NCI-H2196 treated with DMSO at 0.1 percent for 48 hours (cell line): ENCODE measurements around the gene ST6GALNAC5.
"Not testable (repeated sequence)": the region's sequence is repeated elsewhere in the genome, so short reads cannot be mapped to it uniquely, and the experiment has no call there.

Source experiments
- DNase-seq: peaks from one replicate; lab custom pipeline; 2025; ENCODE audit not compliant: unreplicated experiment; lab: John Stamatoyannopoulos, UW

The ST6GALNAC5 gene

DNA sequence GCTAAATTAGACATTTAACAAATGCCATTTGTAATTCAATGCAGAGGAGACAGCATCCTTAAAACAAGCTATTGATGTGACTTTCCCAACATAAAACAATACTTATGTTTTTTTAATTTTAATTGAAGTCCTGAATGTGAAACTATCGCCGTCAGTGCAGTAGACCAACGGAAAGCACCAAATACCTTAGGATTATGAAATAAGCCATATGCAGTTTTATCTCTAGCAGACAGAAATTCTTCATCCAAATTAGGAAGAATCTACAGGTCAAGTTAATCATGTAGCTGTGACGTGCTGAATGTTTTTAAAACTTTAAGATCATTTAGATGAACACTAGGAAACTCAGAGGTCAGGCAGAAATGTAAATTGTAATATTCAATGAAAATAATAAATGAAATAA is 714 bp upstream of the ST6GALNAC5 start:
- no peak for DNase-seq

DNA sequence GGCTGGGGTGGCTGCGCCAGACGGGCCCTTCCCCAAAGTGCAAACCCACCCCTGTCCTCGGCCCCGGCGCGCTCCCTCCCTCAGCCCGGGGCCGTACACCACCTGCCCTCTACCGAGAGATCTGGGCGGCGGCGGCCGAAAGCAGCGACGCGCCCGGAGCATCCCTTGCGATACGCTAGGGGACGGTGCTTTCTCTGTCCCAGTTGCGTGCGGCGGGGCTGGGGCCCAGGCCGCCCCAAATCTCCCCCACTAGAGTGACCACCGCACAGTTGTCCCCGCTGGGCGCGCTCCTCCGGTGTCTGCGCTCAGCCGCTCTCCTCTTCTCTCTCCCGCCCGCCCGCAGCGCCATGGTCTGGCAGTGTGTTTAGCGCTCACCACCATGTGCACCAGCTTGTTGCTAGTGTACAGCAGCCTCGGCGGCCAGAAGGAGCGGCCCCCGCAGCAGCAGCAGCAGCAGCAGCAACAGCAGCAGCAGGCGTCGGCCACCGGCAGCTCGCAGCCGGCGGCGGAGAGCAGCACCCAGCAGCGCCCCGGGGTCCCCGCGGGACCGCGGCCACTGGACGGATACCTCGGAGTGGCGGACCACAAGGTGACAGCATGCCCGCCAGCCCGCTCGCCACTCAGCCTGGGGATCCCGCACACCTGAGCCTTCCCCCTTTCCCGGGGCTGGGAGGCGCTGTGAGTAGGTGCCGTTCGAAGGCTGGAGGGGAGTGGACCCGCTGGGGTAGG is 1.0 kb downstream of the ST6GALNAC5 start:
- DNase-seq, result no peak

DNA sequence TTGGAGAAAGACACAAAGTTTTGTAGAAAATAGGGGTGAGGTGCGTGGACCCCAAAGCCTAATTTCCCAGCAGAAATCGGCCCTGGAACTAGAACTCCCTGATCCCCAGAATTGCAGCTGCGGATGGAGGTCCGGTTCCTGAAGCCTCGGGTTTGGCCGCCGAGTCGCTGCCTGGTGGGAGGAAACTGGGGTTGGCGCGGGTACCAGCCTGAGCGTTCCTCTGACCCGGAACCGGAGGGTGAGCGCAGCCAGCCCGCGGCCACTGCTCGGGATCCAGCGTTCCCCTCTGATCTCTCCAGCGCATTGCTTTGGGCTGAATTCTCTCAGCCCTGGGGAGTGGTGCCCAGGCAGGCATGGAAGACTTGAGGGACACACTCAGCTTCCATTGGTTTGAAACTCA is 1.6 kb downstream of the ST6GALNAC5 start:
- no peak for DNase-seq

DNA sequence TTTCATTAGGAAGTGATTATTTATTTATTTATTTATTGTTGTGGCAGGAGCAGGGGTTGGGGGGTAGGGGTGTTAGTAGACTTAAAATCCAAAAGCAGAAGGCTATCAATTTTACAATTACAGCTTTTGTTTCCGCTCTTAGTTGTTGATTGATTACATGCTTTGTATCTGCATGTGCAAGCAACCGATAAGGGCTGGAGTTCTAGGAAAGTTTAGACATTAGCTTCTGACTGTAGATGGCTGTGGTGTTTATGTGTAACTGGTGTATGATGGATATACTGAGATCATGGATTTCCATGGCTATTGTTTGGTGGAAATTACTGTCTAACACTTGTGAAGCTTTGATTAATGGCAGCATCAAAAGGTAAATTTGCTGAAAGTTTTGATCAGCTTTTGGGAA is 2.8 kb downstream of the ST6GALNAC5 start:
- DNase-seq, result no peak

DNA sequence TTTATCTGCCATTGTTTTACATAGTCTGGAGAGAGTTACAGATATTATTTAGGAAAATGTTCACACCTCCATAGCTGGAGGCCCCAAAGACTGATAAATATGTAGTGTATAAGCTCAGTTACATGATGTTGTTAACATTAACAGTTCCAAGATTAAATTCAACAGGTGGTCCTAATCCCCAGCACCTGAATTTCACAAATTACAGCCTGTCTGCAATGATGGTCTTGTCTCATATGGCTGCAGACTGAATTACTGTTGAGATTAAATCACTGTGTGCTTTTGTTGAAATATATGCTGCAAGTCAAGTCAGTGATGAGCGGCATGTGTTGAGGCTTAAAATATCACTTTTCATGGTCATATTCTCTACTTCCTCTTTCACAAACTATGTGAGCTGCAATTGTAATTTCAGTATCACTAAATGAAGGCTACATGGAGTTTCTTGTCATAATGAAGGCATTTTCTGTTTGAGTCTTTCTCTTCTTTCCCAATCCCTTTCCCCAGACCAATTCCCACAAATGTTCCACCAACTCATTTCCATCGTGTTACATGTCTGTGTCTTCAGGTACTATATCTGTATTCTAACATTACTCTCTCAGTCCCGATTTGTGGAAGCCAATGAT is 4.2 kb downstream of the ST6GALNAC5 start:
- no peak for DNase-seq

DNA sequence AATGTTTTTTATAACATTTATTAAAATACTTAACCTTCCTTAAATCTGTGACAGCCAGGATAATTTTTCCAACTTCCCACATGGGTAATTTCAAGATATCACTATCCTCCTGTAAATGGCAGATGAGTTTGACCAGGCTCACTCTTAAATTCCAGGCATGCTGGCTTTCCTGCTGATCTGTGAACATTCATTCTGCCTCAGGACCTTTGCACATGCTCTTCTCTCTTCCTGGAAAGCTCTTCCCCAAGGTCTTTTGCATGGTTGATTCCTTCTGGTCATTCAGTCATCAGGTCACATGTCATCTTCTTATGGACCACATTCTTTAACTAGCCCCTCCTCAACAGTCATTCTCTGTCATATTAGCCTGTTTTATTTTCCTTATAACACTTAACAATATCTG is 5.7 kb downstream of the ST6GALNAC5 start:
- DNase-seq, result no peak

DNA sequence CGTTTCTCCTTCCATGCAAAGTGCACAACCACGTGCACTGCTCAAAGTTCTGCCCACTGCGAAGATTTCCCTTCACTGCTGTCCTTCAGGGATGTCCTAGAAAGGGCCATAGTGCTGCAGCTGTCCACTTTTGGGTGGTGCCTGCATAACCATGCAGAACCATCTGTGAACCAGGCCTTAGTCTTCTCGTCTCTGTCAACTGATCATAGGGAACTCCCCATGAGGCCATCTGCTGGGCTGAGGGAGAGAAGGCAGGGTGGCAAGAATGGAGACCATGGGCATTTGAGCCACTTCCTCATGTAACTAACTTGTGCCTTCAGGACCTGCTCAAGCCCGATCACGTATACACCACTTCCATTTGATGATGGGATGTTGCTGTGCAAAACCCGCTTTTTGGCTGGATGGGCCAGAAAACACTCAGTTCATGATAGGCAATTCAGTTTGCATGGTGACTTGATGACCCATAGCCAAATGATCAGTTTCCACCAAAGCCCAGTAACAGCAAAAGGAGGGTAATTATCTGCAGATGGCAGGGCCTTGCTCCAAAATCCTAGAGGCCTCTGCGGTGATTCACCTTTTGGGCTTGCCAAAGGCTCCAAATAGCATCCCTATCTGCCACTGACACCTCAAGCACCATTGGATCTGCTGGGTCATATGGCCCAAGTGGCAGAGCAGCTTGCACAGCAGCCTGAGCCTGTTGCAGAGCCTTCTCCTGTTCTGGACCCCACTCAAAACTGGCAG is 9.5 kb downstream of the ST6GALNAC5 start:
- DNase-seq, result no peak

DNA sequence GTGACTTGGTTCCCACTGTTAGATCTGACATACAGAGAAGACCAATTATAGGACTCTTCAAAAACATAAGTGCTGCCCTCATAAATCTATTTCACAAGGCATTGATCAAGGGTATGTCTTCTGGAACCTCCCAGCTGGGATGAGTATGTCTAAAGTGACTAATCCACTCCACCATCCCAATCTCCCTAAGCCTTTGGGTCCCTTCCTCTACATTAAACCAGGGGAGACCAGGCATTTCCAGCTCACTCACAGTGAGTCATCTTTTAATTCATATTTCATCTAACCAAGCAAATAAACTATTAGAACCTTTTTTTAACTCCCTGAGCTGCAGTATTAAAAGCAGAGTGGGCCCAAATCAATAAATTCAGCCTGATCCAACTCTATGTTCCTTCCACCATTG is 11.7 kb downstream of the ST6GALNAC5 start:
- not testable (repeated sequence) for DNase-seq

DNA sequence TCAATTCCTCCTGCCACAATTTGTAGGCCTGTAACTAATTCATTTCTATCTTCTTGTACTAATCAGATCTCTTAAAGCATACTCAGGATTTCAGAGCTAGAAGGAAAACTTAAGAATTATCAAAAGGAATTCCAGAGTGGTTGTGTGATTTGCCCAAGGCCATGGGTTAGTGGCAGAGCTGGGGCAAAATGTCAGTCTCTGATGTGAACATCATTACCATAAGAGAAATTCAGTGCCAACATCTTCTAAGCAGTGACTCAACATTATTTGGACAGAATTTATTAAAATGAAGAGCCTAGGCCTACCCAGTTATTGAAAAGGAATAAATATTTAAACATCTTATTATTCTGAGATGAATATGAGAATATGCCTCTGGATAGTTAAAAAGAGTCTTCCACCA is 14.5 kb downstream of the ST6GALNAC5 start:
- no peak for DNase-seq

DNA sequence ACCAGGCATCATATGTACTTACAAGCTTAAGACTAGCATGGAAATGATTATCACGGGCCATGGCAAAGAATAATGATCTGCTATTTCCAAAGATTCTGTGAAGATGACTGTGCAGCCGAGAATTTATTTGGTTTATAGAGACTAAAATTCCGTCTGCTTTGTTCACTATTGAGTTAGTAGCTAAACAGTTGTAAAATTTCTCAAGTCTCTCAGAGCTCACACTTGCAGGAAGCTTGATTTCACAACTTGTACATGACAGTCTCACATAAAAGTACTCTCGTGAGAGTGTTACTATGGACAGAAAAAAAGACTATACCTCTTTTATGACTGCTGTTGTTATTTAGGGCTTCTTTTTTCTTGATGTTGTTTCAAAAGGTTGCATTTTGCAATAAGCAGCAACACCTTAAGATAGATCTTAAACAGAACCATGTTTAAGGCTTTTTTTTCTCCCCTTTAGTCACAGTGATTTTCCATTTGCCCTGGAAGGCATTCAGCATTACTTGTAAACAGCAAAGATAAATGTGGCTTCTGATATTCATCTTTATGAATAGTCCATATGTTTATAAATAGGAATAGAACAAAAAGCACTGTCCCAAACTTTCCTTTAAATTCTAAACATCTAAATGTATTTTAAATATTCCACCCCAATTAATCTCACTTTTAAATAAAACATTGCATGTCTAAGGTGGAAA is 24.8 kb downstream of the ST6GALNAC5 start:
- no peak for DNase-seq

DNA sequence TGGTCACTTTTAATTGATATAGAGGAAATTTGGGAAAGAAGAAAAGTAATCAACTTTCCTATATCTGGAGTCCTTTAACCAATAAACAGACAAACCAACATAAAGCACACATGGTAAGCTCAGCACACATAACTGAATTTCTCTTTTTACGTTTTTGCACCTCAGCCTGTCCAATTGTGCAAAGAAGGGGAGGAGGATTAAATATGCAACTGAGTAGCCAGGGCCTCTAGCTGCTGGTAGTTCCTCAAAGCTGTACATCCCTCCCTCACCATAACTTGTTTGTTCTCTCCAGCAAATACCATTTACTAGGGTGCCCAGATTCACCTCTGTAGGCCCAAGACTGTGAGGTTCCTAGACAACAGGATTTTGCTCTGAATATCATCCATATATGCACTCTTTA is 25.4 kb downstream of the ST6GALNAC5 start:
- DNase-seq, result no peak

DNA sequence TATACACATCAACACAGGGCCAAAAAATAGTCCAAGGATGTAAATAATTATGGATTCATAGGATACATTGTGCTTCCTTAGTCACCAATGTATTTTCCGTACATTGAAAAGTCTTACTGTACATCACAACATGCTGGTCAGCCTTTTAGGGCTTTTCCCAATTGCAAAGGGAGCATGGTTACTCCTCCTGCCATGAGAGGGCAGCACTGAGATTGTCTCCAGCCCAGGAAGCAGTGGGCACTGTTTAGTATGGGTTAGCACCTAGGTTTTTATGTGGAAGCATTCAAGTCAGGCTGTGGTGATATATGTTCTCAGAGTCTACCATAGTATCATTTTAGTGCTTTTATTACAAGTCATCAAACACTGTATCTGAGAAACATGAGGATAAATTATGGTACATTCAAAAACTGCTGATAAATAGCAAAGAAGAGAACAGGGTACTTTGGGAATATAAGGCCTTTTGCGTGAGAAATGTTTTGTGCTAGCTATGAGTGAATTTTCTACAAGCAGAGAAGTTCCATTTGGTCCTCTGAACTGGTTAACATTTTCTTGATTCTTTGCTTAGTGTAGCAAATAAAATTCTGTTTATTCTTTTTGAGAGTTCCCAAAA is 34.0 kb downstream of the ST6GALNAC5 start:
- DNase-seq, result no peak

DNA sequence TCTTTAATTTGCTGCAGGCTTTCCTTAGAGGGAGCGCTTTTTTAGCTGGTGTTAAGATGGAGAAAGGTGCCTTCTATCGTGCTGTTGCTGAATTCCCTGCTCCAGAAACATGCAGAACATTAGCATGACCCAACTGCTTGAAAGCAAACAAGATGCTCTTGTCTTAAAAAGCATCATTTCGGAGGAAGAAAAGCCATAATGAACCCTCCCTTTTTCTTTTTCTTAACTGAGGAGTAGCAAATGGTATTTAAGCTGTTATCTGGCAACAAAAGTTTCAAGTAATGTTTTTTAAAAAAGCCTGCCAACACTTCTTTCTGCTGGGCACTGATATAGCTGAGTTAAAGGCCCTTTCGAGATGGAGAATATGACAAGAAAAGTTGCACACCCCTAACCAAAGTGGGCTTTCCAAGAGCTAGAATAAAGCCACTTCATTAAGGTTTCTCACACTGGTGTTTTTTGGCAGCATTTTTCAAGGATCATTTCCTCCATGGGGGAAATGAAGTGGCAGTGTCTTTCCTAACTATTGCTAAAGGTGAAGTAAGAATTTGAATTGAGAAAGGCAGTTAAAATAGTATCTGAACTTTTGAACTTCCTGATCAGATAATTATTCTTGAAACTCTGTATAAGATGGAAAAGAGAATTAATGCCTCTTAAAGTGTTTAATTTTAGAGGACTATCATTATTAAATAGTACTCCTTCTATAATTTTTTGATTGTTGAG is 38.8 kb downstream of the ST6GALNAC5 start:
- no peak for DNase-seq

DNA sequence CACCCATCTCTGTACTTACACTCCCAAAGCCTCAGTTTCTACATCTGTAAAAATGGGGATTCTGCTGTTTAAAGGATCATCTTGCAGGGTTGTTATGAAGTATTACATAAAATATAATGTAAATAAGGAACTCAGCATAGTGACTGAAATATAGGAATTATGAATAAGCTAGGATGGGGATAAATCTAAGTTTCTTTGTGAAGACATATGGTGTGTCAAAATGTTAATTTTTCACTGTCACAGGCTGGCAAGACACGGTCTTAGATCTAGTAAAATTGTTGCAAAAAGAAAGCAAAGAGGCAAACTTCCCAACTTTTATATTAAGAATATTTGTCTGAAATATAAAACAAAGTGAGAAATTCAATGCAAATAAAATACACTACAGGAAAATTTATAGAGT is 42.0 kb downstream of the ST6GALNAC5 start:
- DNase-seq, result no peak

DNA sequence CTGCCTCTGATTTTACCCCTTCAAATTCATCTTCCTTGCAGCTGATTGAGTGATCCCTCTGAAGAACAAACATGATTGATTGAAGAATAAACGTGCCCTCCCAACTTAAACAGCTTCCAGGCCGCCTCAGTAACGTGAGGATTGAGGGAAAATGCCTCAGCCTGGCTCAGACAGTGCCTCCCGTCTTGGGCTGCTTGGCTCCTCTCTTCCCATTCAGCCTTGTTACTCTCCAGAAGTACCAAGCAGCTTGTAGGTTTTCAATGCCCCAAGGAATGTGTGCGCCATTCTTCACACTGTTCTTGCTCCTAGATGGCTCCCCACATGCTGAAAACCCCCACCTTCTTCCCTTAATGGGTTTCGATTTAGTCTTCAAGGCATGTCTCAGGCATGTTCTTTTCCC is 51.8 kb downstream of the ST6GALNAC5 start:
- no peak for DNase-seq

DNA sequence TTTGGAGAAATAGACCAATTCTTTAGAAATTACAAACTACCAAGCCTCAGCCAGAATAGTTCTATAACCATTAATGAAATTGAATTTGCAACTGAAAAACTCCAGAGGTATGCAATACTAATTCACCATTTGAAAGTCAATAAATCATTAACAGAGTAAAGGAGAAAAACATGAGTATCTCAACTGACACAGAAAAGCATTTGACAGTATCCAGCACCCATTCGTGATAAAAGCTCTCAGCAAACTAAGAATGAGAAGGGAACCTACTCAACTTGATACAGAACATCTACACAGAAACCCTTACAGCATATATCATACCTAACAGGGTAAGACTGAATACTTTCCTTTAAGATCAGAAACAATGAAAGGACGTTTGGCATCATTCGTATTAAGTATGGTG is 54.3 kb downstream of the ST6GALNAC5 start:
- no peak for DNase-seq

DNA sequence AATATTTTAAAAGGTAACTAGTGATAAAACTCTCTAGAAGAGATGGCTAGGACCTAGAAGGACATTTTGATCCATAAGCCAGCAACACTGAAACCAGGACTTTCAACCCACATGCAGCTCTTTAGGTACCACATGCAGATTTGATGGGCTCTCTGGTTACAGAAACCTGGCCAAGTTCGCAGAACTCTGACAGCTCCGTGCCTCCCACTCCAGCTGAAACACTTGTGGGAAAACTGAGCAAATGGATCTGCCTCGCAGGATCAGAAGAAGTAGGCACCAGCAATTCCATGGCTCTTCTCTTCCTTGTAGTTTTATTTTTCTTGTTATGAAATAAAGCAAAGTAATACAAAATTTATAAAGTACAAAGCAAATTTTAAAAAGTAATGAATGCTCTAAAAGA is 58.5 kb downstream of the ST6GALNAC5 start:
- DNase-seq, result no peak

DNA sequence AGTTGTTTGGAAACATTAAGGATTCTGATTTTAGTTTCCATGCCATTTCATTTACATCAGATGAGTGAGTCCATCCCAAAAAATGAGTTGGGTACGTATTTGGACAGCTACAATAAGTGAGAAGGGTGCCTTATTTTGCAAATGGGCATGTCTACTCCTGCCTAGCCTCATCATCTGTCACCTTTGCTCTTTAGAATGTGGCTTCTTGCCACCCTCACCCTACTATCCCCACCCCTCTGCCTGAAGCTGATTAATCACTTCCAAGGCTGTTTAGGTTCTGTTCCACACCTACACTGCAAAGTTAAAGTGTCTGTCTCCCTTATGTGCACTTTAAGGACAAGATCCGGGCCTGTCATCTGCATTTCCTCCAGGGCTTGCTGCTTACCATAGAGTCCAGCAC is 61.2 kb downstream of the ST6GALNAC5 start:
- no peak for DNase-seq

DNA sequence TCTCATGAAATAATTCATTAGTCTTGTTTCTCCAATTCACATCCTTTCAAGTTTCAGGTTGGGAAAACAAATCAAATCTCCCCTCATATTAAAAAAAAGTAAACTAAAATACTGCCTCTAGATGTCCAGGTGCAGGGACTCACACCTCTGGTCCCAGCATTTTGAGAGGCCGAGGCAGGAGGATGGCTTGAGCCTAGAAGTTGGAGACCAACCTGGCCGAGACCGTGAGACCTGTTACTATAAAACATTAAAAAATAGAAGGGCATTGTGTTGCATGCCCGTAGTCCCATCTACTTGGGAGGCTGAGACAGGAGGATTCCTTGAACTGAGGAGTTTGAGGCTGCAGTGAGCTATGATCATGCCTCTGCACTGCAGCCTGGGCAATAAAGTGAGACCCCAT is 61.9 kb downstream of the ST6GALNAC5 start:
- no peak for DNase-seq
